SH-SY5Y (cell line): ENCODE measurements around the gene SMYD4.

Experiments used
- GATA2 ChIP-seq: IDR thresholded peaks from 2 replicates; pipeline ENCODE4 v1.6.1; 2011; ENCODE audit warnings: mild to moderate bottlenecking, low read depth, low read length
- GATA3 ChIP-seq: IDR thresholded peaks from 2 replicates; pipeline ENCODE4 v1.6.1; 2011; ENCODE audit warnings: low read depth, mild to moderate bottlenecking, low read length, moderate library complexity

DNA sequence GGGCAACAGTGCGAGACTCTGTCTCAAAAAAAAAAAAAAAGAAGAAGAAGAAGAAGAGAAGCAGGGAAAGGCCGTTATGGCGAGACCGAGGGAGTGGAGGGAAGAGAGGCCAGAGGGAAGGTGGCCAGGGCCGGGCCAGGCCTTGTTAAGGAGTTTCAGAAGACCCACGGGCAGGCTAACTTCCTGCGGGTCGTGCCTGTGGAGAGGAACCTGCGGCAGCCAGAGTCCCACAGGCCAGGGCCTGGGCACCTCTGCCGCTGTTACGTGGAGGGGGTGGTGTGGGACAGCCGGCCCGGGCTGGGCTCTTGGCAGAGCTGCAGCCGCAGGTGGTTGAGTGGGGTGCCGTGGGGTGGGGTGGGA is 99.8 kb downstream of the SMYD4 start:
- no peak for TF ChIP-seq GATA2
- no peak for TF ChIP-seq GATA3
